Naive thymus-derived CD4-positive, alpha-beta T cell (primary cell): ENCODE data around the gene PIP4K2A. TPM values are rescaled to one million over a fixed set of nuclear protein-coding genes. Genes with fewer than 3 reads are reported as not detected.
A peak's percentile ranks its signal among the peaks of the same experiment; 100 is the strongest.

ENCODE experiments used
- ATAC-seq: fragments of 150-1000 bp; cut with Tn5 transposase; 2 replicates; pipeline ENCODE4 v1.10.0; 2021; ENCODE audit warnings: mild to moderate bottlenecking, moderate library complexity
- CTCF ChIA-PET: fragments of 350-600 bp; sonication (Branson Sonifier 250); formaldehyde crosslinking; loops from one replicate; lab custom pipeline; 2021; ENCODE audit warnings: antibody characterized with exemption; lab: Charles Lee
- POLR2A ChIA-PET: fragments of 350-600 bp; sonication (Branson Sonifier 250); formaldehyde crosslinking; loops from one replicate; lab custom pipeline; 2021; ENCODE audit warnings: antibody characterized with exemption, inconsistent platforms; lab: Charles Lee
- DNase-seq, 9 donors: peaks; one replicate each; pipeline versions ENCODE4 v3.0.0 to v3.0.0-alpha.2; 2020 to 2022; ENCODE audit warnings: mixed read lengths in 1 of 9
- H3K27ac ChIP-seq: one replicate; pipeline ENCODE4 v1.7.0; 2013; ENCODE audit warnings: mild to moderate bottlenecking, low read depth, low read length, moderate library complexity
- H3K27me3 ChIP-seq, 2 donors: one replicate each; pipeline ENCODE4 v1.7.0; 2013; ENCODE audit warnings: low read length in 2 of 2, mild to moderate bottlenecking in 2 of 2, moderate library complexity in 2 of 2; ENCODE audit not compliant: control insufficient read depth in 2 of 2, insufficient read depth in 2 of 2
- H3K36me3 ChIP-seq, 3 experiments: 1 replicate in 2 of 3; 2 replicates in 1 of 3; pipeline ENCODE4 v1.7.0; 2013; ENCODE audit warnings: low read length in 3 of 3, mild to moderate bottlenecking in 3 of 3, moderate library complexity in 1 of 3; ENCODE audit not compliant: insufficient read depth in 3 of 3, control insufficient read depth in 2 of 3
- H3K4me1 ChIP-seq, 2 donors: one replicate each; pipeline ENCODE4 v1.7.0; 2013; ENCODE audit warnings: low read length in 2 of 2, mild to moderate bottlenecking in 2 of 2, moderate library complexity in 1 of 2; ENCODE audit not compliant: control insufficient read depth in 2 of 2, insufficient read depth in 2 of 2
- H3K4me3 ChIP-seq: 2 replicates; pipeline ENCODE4 v1.7.0; 2013; ENCODE audit warnings: mild to moderate bottlenecking, low read length
- H3K9me3 ChIP-seq, 3 experiments: 1 replicate in 2 of 3; 2 replicates in 1 of 3; pipeline ENCODE4 v1.7.0; 2013; ENCODE audit warnings: low read length in 3 of 3; ENCODE audit not compliant: control insufficient read depth in 2 of 3
- H3K27ac Mint-ChIP-seq, 9 donors: one replicate each; pipeline ENCODE4 v1.8.0; 2020 to 2022; ENCODE audit warnings: mixed read lengths in 9 of 9, mild to moderate bottlenecking in 8 of 9, moderate library complexity in 5 of 9, inconsistent platforms in 2 of 9
- H3K27me3 Mint-ChIP-seq, 5 donors: one replicate each; pipeline ENCODE4 v1.8.0; 2021 to 2022; ENCODE audit warnings: mixed read lengths in 5 of 5, mild to moderate bottlenecking in 1 of 5
- H3K36me3 Mint-ChIP-seq, 5 donors: one replicate each; pipeline ENCODE4 v1.8.0; 2020 to 2022; ENCODE audit warnings: mixed read lengths in 5 of 5, mild to moderate bottlenecking in 3 of 5, inconsistent platforms in 1 of 5
- H3K4me1 Mint-ChIP-seq, 7 donors: one replicate each; pipeline ENCODE4 v1.8.0; 2020 to 2022; ENCODE audit warnings: mixed read lengths in 7 of 7, mild to moderate bottlenecking in 3 of 7, inconsistent platforms in 1 of 7
- H3K4me3 Mint-ChIP-seq, 10 donors: one replicate each; pipeline ENCODE4 v1.8.0; 2020 to 2022; ENCODE audit warnings: mild to moderate bottlenecking in 10 of 10, mixed read lengths in 10 of 10, moderate library complexity in 6 of 10, inconsistent platforms in 2 of 10
- H3K9me3 Mint-ChIP-seq, 11 donors: one replicate each; pipeline ENCODE4 v1.8.0; 2020 to 2022; ENCODE audit warnings: mixed read lengths in 11 of 11, mild to moderate bottlenecking in 4 of 11, inconsistent platforms in 1 of 11, moderate library complexity in 1 of 11
- intact Hi-C, 2 donors: fragments of 100-400 bp; cut with micrococcal nuclease; formaldehyde crosslinking; loops; one replicate each; pipeline ENCODE4 v1.15.1; 2023
- polyA plus RNA-seq, 2 donors: library from polyadenylated mRNA; unstranded; fragments of 300-500 nt; fragmentation: Illumina TruSeq; gene quantifications; one replicate each; pipeline ENCODE4 v1.2.3, GENCODE V29; 2021
- total RNA-seq, 6 experiments: library from RNA in 5 of 6; stranded (reverse) in 5 of 6; gene quantifications; 1 replicate in 5 of 6; 2 replicates in 1 of 6; pipeline ENCODE4 v1.2.3 and lab custom pipeline; 2021 to 2026

Gene PIP4K2A
- total and polyA plus RNA-seq, 7 experiments from 2014 or later: 40.9 to 152 (median 134) TPM

GRCh38 chr10:22552888-22553378 is 161.4 kb downstream of the PIP4K2A start:
- ATAC-seq: no peak
- H3K36me3 Mint-ChIP-seq: peaks cover 0 to 30% (median 12%) of the 10 kb centered on the region in 5 donors

DNA sequence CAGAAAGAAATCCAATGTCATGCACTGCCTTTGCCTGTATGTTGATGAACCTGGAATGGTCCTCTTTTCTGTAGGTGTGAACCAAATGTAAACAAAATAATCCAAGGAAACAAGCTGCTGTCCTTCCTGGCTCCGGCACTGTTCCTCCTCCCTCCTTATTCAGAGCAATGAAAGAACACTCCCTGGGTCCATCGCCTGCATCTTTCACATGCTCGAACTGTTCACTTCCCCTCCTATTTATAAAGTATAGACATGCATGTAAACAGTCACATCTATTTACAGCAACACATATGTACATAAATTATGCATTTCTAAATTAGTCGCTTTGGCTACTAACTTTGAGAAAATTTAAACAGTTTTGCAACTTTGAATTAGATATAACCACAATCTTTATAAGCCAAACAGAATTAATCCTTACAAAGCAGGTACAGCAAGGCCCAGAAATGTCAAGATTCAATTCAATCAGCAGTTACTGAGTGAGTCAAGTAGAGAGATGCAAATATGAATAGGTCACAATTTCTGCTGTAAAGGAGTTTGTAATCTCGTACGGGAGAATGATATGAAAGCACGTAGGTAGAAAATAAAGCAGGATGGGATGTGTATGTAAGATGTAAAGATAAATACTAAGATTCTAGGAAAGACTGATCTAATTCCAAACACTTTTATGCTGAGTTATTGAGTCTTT is 162.6 kb downstream of the PIP4K2A start:
- Histone ChIP-seq H3K9me3 (no peaks in the 10 kb centered on the region), H3K27ac (no peak overlapping the region), H3K36me3 (peaks cover 10 to 36% (median 16%) of the 10 kb centered on the region in 3 experiments), H3K4me3 (no peak overlapping the region), H3K27me3 (no peaks in the 10 kb centered on the region), H3K4me1 (no peaks in the 10 kb centered on the region)
- no peak for DNase-seq
- Mint-ChIP-seq H3K27me3 (no peaks in the 10 kb centered on the region), H3K9me3 (peaks cover 0 to 1% (median 0%) of the 10 kb centered on the region in 11 donors), H3K27ac (peak overlapping the region in 7 of 9 donors; percentile 3 to 79 (median 31)), H3K4me1 (peaks cover 0 to 20% (median 11%) of the 10 kb centered on the region in 7 donors), H3K36me3 (peaks cover 0 to 39% (median 20%) of the 10 kb centered on the region in 5 donors), H3K4me3 (no peak overlapping the region)
- intact Hi-C loops: loop anchor here in 1 of 2 donors (2.0 to 10.0 kb wide), 6 partner anchors 115 to 559 kb away; partner anchors contain the start of gene COMMD3
- POLR2A ChIA-PET: interaction anchor here (1.3 kb wide), 1 partner anchor 115 kb away, joined by 3 read pairs; no protein-coding TSS in a partner anchor
- ATAC-seq: no peak
- CTCF ChIA-PET: interaction anchor here (0.6 to 3.3 kb wide), 3 partner anchors 431 to 1241 kb away, joined by 3 to 25 read pairs (median 3); no protein-coding TSS in a partner anchor

More at GRCh38 chr10:22552888-22553378, 161.4 kb downstream of the PIP4K2A start:
- H3K4me3 Mint-ChIP-seq: no peak overlapping the region
- DNase-seq: no peak
- H3K27ac Mint-ChIP-seq: peak overlapping the region in 3 of 9 donors; percentile 7 to 48 (median 10)
- CTCF ChIA-PET: interaction anchor here (0.6 to 1.1 kb wide), 2 partner anchors 436 to 577 kb away, joined by 3 to 4 read pairs; no protein-coding TSS in a partner anchor
- H3K4me1 Mint-ChIP-seq: peaks cover 0 to 16% (median 9%) of the 10 kb centered on the region in 7 donors
- H3K9me3 Mint-ChIP-seq: peaks cover 0 to 1% (median 0%) of the 10 kb centered on the region in 11 donors
- peaks cover 6 to 25% (median 8%) of the 10 kb centered on the region in 3 experiments for H3K36me3 ChIP-seq
- no peaks in the 10 kb centered on the region for H3K27me3 ChIP-seq
- intact Hi-C loops: loop anchor here in 1 of 2 donors (5.0 to 10.0 kb wide), 4 partner anchors 236 to 512 kb away; partner anchors contain the start of gene COMMD3
- no peaks in the 10 kb centered on the region for H3K4me1 ChIP-seq
- no peak overlapping the region for H3K4me3 ChIP-seq
- POLR2A ChIA-PET: no interaction called here
- H3K9me3 ChIP-seq: no peaks in the 10 kb centered on the region
- H3K27ac ChIP-seq: no peak overlapping the region
- H3K27me3 Mint-ChIP-seq: no peaks in the 10 kb centered on the region

DNA sequence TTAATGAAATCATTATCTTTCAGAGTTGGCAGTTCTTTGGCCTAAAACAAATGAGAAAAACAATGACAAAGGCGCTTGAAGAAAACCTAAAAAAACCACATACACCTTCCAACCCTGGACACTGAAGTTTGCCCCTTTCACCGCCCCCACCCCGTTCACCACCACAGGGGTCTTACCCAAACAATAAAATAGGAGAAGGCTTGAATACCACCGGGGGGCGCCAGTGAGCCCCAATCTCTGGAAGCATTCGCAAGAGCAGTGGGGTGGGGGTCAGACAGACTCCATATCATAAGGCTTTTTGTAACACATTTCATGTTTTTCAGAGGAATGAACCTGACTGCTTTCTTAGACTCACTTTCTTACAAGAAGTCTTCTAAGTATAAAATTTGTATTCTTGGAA is 163.6 kb downstream of the PIP4K2A start:
- H3K9me3 Mint-ChIP-seq: peaks cover 0 to 1% (median 0%) of the 10 kb centered on the region in 11 donors
- H3K27me3 ChIP-seq: no peaks in the 10 kb centered on the region
- ATAC-seq (peak; percentile 73), DNase-seq (peak; percentile 46 to 76 (median 61))
- H3K36me3 ChIP-seq: peaks cover 10 to 47% (median 21%) of the 10 kb centered on the region in 3 experiments
- peaks cover 0 to 47% (median 20%) of the 10 kb centered on the region in 5 donors for H3K36me3 Mint-ChIP-seq
- no peaks in the 10 kb centered on the region for H3K9me3 ChIP-seq
- ChIA-PET POLR2A (interaction anchor here (0.7 to 1.3 kb wide), 2 partner anchors 114 kb away, joined by 3 to 4 read pairs; no protein-coding TSS in a partner anchor), CTCF (interaction anchor here (0.7 to 3.3 kb wide), 4 partner anchors 10 to 438 kb away, joined by 3 to 25 read pairs (median 3); no protein-coding TSS in a partner anchor)
- H3K27ac Mint-ChIP-seq: peak overlapping the region in 7 of 9 donors; percentile 10 to 83 (median 61)
- no peak overlapping the region for H3K4me3 ChIP-seq
- H3K4me3 Mint-ChIP-seq: no peak overlapping the region
- peaks cover 0 to 21% (median 13%) of the 10 kb centered on the region in 7 donors for H3K4me1 Mint-ChIP-seq
- intact Hi-C loops: loop anchor here (1.0 to 10.0 kb wide), 9 partner anchors 114 to 558 kb away; partner anchors contain the start of gene COMMD3 (in 1 of the 2)
- no peak overlapping the region for H3K27ac ChIP-seq
- no peaks in the 10 kb centered on the region for H3K27me3 Mint-ChIP-seq
- H3K4me1 ChIP-seq: no peaks in the 10 kb centered on the region

- Histone ChIP-seq H3K4me1 (peaks cover 0 to 8% of the 10 kb centered on the region in 2 donors), H3K36me3 (peaks cover 10 to 59% (median 31%) of the 10 kb centered on the region in 3 experiments), H3K27ac (no peak overlapping the region), H3K9me3 (no peaks in the 10 kb centered on the region), H3K27me3 (no peaks in the 10 kb centered on the region), H3K4me3 (no peak overlapping the region)
- no peaks in the 10 kb centered on the region for H3K27me3 Mint-ChIP-seq
- peaks cover 8 to 30% (median 19%) of the 10 kb centered on the region in 7 donors for H3K4me1 Mint-ChIP-seq
- no peak overlapping the region for H3K4me3 Mint-ChIP-seq
- ATAC-seq: no peak
- H3K27ac Mint-ChIP-seq: peak overlapping the region in 1 of 9 donors; percentile 52
- DNase-seq: no peak
- peaks cover 0 to 1% (median 0%) of the 10 kb centered on the region in 11 donors for H3K9me3 Mint-ChIP-seq
- intact Hi-C loops: no loop called here
- peaks cover 0 to 52% (median 21%) of the 10 kb centered on the region in 5 donors for H3K36me3 Mint-ChIP-seq
- ChIA-PET POLR2A (interaction anchor here (2.1 kb wide), 1 partner anchor 294 kb away, joined by 5 read pairs; no protein-coding TSS in a partner anchor), CTCF (interaction anchor here (0.5 to 0.9 kb wide), 2 partner anchors 52 to 441 kb away, joined by 3 read pairs; no protein-coding TSS in a partner anchor)
Measured at GRCh38 chr10:22548344-22548743, 166.0 kb downstream of the PIP4K2A start.

DNA sequence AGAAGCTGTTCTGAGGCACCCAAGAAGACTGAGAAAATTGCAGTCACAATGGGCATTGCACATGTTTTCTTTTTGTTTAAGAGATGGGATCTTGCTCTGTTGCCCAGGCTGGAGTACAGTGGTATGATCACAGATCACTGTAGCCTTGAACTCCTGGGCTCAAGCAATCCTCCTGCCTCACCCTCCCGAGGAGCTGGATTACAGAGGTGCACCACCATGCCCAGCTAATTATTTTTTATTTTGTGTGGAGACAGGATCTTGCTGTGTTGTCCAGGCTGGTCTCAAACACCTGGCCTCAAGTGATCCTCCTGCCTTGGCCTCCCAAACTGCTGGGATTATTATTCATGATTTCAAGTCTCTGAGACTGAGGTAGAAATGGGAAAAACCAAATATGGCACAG is 168.7 kb downstream of the PIP4K2A start:
- peak overlapping the region in 4 of 9 donors; percentile 4 to 80 (median 70) for H3K27ac Mint-ChIP-seq
- no peaks in the 10 kb centered on the region for H3K9me3 ChIP-seq
- H3K36me3 ChIP-seq: peaks cover 10 to 85% (median 43%) of the 10 kb centered on the region in 3 experiments
- peaks cover 0 to 8% of the 10 kb centered on the region in 2 donors for H3K4me1 ChIP-seq
- H3K4me1 Mint-ChIP-seq: peaks cover 6 to 19% (median 15%) of the 10 kb centered on the region in 7 donors
- intact Hi-C loops: no loop called here
- CTCF ChIA-PET: no interaction called here
- H3K4me3 Mint-ChIP-seq: no peak overlapping the region
- POLR2A ChIA-PET: no interaction called here
- DNase-seq: no peak
- no peaks in the 10 kb centered on the region for H3K27me3 Mint-ChIP-seq
- H3K36me3 Mint-ChIP-seq: peaks cover 8 to 69% (median 30%) of the 10 kb centered on the region in 5 donors
- peak overlapping the region; percentile 17 for H3K27ac ChIP-seq
- H3K4me3 ChIP-seq: no peak overlapping the region
- ATAC-seq: no peak
- no peaks in the 10 kb centered on the region for H3K27me3 ChIP-seq
- no peaks in the 10 kb centered on the region for H3K9me3 Mint-ChIP-seq

DNA sequence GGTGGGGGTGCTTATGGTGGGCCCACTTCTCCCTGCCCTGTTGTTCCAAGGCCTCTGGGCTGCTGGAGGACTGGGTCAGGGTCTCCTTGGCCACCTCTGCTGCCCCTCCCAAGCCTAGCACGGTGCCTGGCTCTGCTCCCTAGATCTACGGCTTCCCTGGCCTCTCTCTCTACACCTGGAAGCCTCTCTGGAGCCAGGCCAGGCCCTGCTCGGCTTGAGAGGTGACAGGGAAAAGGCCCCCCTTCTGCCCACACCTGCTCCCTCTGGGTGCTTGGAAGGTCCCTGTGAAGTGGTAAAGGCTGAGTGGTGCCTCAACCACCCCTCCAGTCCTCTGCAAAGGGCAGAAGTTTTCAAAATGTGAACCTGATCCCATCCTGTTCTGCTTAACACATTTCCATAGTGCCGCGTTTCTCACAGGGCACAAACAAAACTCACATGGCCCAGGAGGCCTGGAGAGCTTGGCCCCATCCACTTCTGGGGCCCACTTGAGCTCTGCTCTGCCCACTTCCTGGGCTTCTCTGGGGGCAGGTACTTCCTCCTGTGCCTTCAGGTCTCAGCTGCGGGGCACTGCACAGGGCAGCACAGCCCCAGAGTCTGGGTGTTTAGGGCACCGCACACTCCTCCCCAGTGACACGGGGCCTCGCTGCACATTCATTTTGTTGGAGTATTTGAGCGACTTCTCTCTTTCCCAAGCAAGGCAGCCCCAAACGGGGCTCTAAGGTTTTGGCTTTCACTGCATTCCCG is 169.9 kb downstream of the PIP4K2A start:
- DNase-seq: no peak
- H3K36me3 Mint-ChIP-seq: peaks cover 10 to 72% (median 36%) of the 10 kb centered on the region in 5 donors
- H3K27me3 Mint-ChIP-seq: no peaks in the 10 kb centered on the region

More for the DNA sequence above, 169.9 kb downstream of the PIP4K2A start:
- no peaks in the 10 kb centered on the region for H3K27me3 ChIP-seq
- intact Hi-C loops: no loop called here
- peaks cover 0 to 8% of the 10 kb centered on the region in 2 donors for H3K4me1 ChIP-seq
- Mint-ChIP-seq H3K9me3 (no peaks in the 10 kb centered on the region), H3K4me1 (peaks cover 3 to 16% (median 14%) of the 10 kb centered on the region in 7 donors), H3K27ac (peak overlapping the region; percentile 42 to 83 (median 61)), H3K4me3 (no peak overlapping the region)
- ChIA-PET POLR2A (no interaction called here), CTCF (no interaction called here)
- no peaks in the 10 kb centered on the region for H3K9me3 ChIP-seq
- H3K36me3 ChIP-seq: peaks cover 13 to 87% (median 41%) of the 10 kb centered on the region in 3 experiments
- ATAC-seq: no peak
- no peak overlapping the region for H3K4me3 ChIP-seq
- no peak overlapping the region for H3K27ac ChIP-seq
